Neural progenitor cell (in vitro differentiated cells): ENCODE measurements around the gene NUP35. TPM values are rescaled to one million over a fixed set of nuclear protein-coding genes. Genes with fewer than 3 reads are reported as not detected.

ENCODE experiments used
- DNase-seq: peaks from one replicate; pipeline ENCODE4 v3.0.0-alpha.2; 2016; ENCODE audit warnings: low spot score
- H2AFZ ChIP-seq: fragments of 200-600 bp; sonication (generic); replicated peaks from 2 replicates; pipeline ENCODE4 v1.6.1; 2016; ENCODE audit warnings: antibody characterized with exemption
- H3F3A ChIP-seq: fragments of 200-600 bp; sonication (generic); 2 replicates; pipeline ENCODE4 v1.6.1; 2016; ENCODE audit warnings: antibody characterized with exemption, low read depth
- H3K27ac ChIP-seq: fragments of 200-600 bp; sonication (generic); 2 replicates; pipeline ENCODE4 v1.5.1; 2016; ENCODE audit warnings: mild to moderate bottlenecking
- H3K27me3 ChIP-seq: fragments of 200-600 bp; sonication (generic); 2 replicates; pipeline ENCODE4 v1.6.1; 2016; ENCODE audit warnings: mild to moderate bottlenecking, moderate library complexity
- H3K36me3 ChIP-seq: fragments of 200-600 bp; sonication (generic); 2 replicates; pipeline ENCODE4 v1.5.1; 2016
- H3K4me1 ChIP-seq: fragments of 200-600 bp; sonication (generic); 2 replicates; pipeline ENCODE4 v1.6.1; 2016; ENCODE audit warnings: mixed run types
- H3K4me2 ChIP-seq: fragments of 200-600 bp; sonication (generic); 2 replicates; pipeline ENCODE4 v1.6.1; 2016
- H3K4me3 ChIP-seq: fragments of 200-600 bp; sonication (generic); 2 replicates; pipeline ENCODE4 v1.5.1; 2016
- H3K79me2 ChIP-seq: fragments of 200-600 bp; sonication (generic); 2 replicates; pipeline ENCODE4 v1.6.1; 2016; ENCODE audit warnings: low read depth
- H3K9ac ChIP-seq: fragments of 200-600 bp; sonication (generic); 2 replicates; pipeline ENCODE4 v1.6.1; 2016
- H3K9me3 ChIP-seq: fragments of 200-600 bp; sonication (generic); 2 replicates; pipeline ENCODE4 v1.5.1; 2016; ENCODE audit warnings: low read depth
- H4K20me1 ChIP-seq: fragments of 200-600 bp; sonication (generic); 2 replicates; pipeline ENCODE4 v1.6.1; 2016; ENCODE audit warnings: low read depth
- H3K27ac Mint-ChIP-seq: 3 replicates; pipeline ENCODE4 v1.8.0; 2021; ENCODE audit warnings: mixed read lengths
- H3K27me3 Mint-ChIP-seq: 2 replicates; pipeline ENCODE4 v1.8.0; 2022; ENCODE audit warnings: low read depth, mild to moderate bottlenecking, inconsistent platforms, moderate library complexity, mixed read lengths; ENCODE audit not compliant: insufficient read depth
- H3K36me3 Mint-ChIP-seq: 3 replicates; pipeline ENCODE4 v1.8.0; 2021; ENCODE audit warnings: mixed read lengths
- H3K4me1 Mint-ChIP-seq: 3 replicates; pipeline ENCODE4 v1.8.0; 2021; ENCODE audit warnings: mixed read lengths
- H3K4me3 Mint-ChIP-seq: 3 replicates; pipeline ENCODE4 v1.8.0; 2021; ENCODE audit warnings: mild to moderate bottlenecking, moderate library complexity, mixed read lengths
- H3K9me3 Mint-ChIP-seq: 3 replicates; pipeline ENCODE4 v1.8.0; 2020; ENCODE audit warnings: mixed read lengths
- EZH2 ChIP-seq: fragments of 200-600 bp; sonication (generic); IDR thresholded peaks from 2 replicates; pipeline ENCODE4 v1.6.1; 2017; ENCODE audit warnings: antibody characterized with exemption, mild to moderate bottlenecking, moderate library complexity
- EZH2phosphoT487 ChIP-seq: fragments of 200-600 bp; sonication (generic); IDR thresholded peaks from 2 replicates; pipeline ENCODE4 v1.6.1; 2017; ENCODE audit warnings: antibody characterized with exemption
- total RNA-seq: library from RNA; depleted of rRNA; stranded (reverse); fragments of >200 nt; gene quantifications from 2 replicates; pipeline ENCODE4 v1.2.3, GENCODE V29; 2015; ENCODE audit warnings: low replicate concordance
- TF ChIP-seq, protein P1 (sequence below): fragments of 200-600 bp; sonication (generic); IDR thresholded peaks from 2 replicates; pipeline ENCODE4 v1.5.1; 2017; ENCODE audit warnings: antibody characterized with exemption, mild to moderate bottlenecking

Gene NUP35
- total RNA-seq, 1 donor from 2014 or later, result 53.3 TPM

DNA sequence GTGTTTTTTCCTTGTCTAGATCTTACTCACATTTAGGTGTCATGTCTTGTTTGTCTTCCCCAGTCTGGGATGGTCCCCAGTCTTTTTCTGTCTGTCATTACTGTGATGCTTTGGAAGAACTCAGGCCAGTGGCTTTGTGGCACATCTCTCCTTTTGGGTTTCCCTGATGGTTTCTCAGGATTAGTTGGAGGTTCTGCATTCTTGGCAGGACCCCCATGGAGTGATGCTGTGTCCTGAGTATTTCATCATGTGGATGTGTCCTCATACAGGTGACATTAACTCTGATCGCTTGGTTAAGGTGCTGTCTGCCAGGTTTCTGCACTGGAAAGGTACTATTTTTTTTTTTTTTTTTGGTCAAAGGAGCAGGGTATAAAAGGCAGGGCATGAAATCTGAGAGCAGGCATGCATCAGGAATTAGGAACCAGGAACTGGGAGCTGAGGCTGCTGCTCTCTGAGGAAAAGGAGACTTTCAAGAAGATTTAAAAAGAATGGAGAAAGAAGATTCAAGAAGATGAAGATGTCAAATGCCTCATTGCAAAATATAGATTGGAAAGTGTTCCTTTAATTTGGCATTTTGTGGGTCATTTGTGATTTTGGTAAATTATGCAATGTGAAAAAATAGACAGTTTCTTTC, 85.3 kb downstream of the NUP35 start:
- no peak overlapping the region for H2AFZ ChIP-seq
- no peak overlapping the region for H3K4me3 Mint-ChIP-seq
- no peak overlapping the region for H3K4me3 ChIP-seq
- H4K20me1 ChIP-seq, result no peaks in the 10 kb centered on the region
- no peak overlapping the region for H3K4me2 ChIP-seq
- no peaks in the 10 kb centered on the region for H3K27me3 ChIP-seq
- no peaks in the 10 kb centered on the region for H3F3A ChIP-seq
- no peaks in the 10 kb centered on the region for H3K36me3 ChIP-seq
- no peaks in the 10 kb centered on the region for H3K9me3 ChIP-seq
- H3K27me3 Mint-ChIP-seq, result no peaks in the 10 kb centered on the region
- H3K4me1 ChIP-seq, result no peaks in the 10 kb centered on the region
- no peak overlapping the region for H3K27ac Mint-ChIP-seq
- TF ChIP-seq EZH2phosphoT487 (no peak), EZH2 (no peak)
- TF ChIP-seq, protein P1, sequence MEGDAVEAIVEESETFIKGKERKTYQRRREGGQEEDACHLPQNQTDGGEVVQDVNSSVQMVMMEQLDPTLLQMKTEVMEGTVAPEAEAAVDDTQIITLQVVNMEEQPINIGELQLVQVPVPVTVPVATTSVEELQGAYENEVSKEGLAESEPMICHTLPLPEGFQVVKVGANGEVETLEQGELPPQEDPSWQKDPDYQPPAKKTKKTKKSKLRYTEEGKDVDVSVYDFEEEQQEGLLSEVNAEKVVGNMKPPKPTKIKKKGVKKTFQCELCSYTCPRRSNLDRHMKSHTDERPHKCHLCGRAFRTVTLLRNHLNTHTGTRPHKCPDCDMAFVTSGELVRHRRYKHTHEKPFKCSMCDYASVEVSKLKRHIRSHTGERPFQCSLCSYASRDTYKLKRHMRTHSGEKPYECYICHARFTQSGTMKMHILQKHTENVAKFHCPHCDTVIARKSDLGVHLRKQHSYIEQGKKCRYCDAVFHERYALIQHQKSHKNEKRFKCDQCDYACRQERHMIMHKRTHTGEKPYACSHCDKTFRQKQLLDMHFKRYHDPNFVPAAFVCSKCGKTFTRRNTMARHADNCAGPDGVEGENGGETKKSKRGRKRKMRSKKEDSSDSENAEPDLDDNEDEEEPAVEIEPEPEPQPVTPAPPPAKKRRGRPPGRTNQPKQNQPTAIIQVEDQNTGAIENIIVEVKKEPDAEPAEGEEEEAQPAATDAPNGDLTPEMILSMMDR, result no peak
- H3K9me3 Mint-ChIP-seq, result peaks cover 15% of the 10 kb centered on the region
- no peaks in the 10 kb centered on the region for H3K4me1 Mint-ChIP-seq
- no peak overlapping the region for H3K9ac ChIP-seq
- H3K79me2 ChIP-seq, result no peaks in the 10 kb centered on the region
- no peak for DNase-seq
- peaks cover 22% of the 10 kb centered on the region for H3K36me3 Mint-ChIP-seq
- H3K27ac ChIP-seq, result no peak overlapping the region

Other genes with a start within 250 kb of the NUP35 start
- 119 and 164 TPM in 2 replicates for gene NCKAP1, start 86.0 kb upstream of the NUP35 start, total RNA-seq
- 3.5 and 6.7 TPM in 2 replicates for gene DUSP19, start 45.7 kb upstream of the NUP35 start, total RNA-seq